GM12873 (cell line): ENCODE measurements around the gene SEMA7A.
A peak's percentile ranks its signal among the peaks of the same experiment; 100 is the strongest.

Source experiments
- TF ChIP-seq, protein P1 (sequence below): IDR thresholded peaks from 2 replicates; pipeline ENCODE4 v1.5.1; 2012; ENCODE audit warnings: low read depth, mild to moderate bottlenecking, moderate library complexity, low read length, control low read depth; ENCODE audit not compliant: insufficient read depth; ENCODE audit errors: missing control alignments

The SEMA7A gene

GRCh38 chr15:74382004-74382816 is 51.5 kb downstream of the SEMA7A start:
- TF ChIP-seq, protein P1, sequence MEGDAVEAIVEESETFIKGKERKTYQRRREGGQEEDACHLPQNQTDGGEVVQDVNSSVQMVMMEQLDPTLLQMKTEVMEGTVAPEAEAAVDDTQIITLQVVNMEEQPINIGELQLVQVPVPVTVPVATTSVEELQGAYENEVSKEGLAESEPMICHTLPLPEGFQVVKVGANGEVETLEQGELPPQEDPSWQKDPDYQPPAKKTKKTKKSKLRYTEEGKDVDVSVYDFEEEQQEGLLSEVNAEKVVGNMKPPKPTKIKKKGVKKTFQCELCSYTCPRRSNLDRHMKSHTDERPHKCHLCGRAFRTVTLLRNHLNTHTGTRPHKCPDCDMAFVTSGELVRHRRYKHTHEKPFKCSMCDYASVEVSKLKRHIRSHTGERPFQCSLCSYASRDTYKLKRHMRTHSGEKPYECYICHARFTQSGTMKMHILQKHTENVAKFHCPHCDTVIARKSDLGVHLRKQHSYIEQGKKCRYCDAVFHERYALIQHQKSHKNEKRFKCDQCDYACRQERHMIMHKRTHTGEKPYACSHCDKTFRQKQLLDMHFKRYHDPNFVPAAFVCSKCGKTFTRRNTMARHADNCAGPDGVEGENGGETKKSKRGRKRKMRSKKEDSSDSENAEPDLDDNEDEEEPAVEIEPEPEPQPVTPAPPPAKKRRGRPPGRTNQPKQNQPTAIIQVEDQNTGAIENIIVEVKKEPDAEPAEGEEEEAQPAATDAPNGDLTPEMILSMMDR = peak; percentile 96

- TF ChIP-seq, protein P1 = no peak
These were observed 52.3 kb downstream of the SEMA7A start for GRCh38 chr15:74381481-74381880.

- TF ChIP-seq, protein P1 = no peak
These were observed 52.6 kb downstream of the SEMA7A start for GRCh38 chr15:74381190-74381453.

GRCh38 chr15:74380361-74381189 is 53.2 kb downstream of the SEMA7A start:
- TF ChIP-seq, protein P1 = no peak

GRCh38 chr15:74378848-74379247 is 54.9 kb downstream of the SEMA7A start:
- TF ChIP-seq, protein P1 = no peak

DNA sequence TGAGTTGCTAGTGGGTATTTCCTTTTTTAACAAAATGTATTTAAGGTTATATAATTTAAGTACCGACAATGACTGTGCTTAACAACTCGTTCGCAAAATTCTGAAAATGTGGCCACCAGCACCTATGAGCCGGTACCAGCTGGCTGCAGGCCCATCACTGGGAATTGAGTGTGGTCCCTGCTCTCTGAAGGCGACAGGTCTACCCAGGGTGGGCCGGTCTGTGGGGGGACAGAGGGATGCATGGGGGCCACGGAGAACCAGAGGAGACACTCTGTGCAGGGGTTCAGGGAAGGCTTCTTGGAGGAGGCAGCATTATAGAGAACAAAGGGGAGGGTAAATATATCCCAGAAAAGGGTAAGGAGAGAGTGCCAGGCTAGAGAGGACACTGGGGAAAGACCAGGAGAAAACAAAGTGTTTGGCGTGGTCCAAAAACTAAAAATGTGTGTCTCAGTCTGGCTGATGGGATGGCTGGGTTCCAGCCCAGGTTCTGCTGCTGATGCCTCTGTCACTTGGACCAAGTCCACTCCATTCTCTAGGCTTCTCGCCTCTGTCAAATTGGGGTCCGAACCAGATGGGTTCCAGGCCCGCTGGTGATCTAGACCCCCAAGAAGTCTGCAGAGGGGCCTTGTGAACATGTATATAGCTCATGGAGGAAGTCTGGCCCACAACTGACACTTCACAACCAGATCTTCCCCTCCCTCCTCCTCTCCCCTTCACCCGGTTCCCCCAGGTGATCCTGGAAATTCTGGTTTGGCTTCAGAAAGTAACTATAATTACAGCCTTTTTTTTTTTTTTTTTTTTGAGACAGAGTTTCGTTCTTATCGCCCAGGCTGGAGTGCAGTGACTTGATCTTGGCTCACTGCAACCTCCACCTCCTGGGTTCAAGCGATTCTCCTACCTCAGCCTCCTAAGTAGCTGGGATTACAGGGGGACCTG is 55.7 kb downstream of the SEMA7A start:
- TF ChIP-seq, protein P1 = no peak
